Subcutaneous adipose tissue (tissue), 4 donors: ENCODE results near the gene ZNF470. TPM values are rescaled to one million over a fixed set of nuclear protein-coding genes. Genes with fewer than 3 reads are reported as not detected.

Source experiments
- CTCF ChIP-seq: fragments of 450-650 bp; IDR thresholded peaks from one replicate; pipeline ENCODE4 v1.5.1; 2016; ENCODE audit warnings: low read depth, mild to moderate bottlenecking, control low read depth, antibody characterized with exemption, moderate library complexity
- total RNA-seq, 4 donors: library from RNA; depleted of rRNA; stranded (reverse); fragments of >200 nt; gene quantifications; one replicate each; pipeline ENCODE4 v1.1.0, GENCODE V29; 2016

ZNF470 gene
- total RNA-seq, 4 donors from 2014 or later = 1.9 to 3.3 (median 2.8) TPM

- TF ChIP-seq CTCF = no peak
Measured at GRCh38 chr19:56625708-56626107, 58.4 kb downstream of the ZNF470 start.

DNA sequence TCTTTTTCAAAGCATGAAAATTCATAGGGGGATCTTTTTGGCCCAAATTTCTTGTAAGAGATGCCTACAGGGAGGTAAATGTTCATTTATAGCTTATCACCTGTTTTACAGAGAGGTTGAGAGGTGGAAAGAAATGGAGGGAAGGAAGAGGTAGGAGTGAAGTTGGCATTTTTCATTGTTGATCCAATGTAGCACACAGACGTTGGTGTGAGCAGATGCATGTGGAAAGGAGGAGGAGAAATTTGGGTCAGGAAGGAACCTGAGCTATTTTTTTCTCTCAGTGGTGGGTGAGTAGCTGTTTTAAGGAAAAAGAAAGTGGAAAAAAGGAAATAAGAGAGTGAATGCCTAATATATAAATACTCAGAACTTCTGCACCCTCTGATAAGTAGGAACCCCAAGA, 65.8 kb downstream of the ZNF470 start:
- TF ChIP-seq CTCF = no peak

GRCh38 chr19:56637976-56638555, 70.8 kb downstream of the ZNF470 start:
- no peak for TF ChIP-seq CTCF

Other genes starting within 250 kb of the ZNF470 start
- gene ZNF582, start 173.9 kb upstream of the ZNF470 start, total RNA-seq = 1 to 10 TPM; 2.4 to 3.8 (median 3.1) TPM
- 1 to 10 TPM; 4.9 to 10.0 (median 8.5) TPM for gene ZNF583, start 163.1 kb upstream of the ZNF470 start, total RNA-seq
- gene ZNF667, start 90.1 kb upstream of the ZNF470 start, total RNA-seq = 1 to 10 TPM; 2.9 to 7.9 (median 3.7) TPM
- 10 to 100 TPM in 1 of 4 donors, 1 to 10 TPM in 3; 3.7 to 10.4 (median 5.4) TPM for gene ZNF471, start 59.6 kb upstream of the ZNF470 start, total RNA-seq
- gene ZFP28, start 28.5 kb upstream of the ZNF470 start, total RNA-seq = 10 to 100 TPM in 1 of 4 donors, 1 to 10 TPM in 3; 8.1 to 10.6 (median 9.3) TPM
- gene ZNF71, start 27.8 kb downstream of the ZNF470 start, total RNA-seq = 1 to 10 TPM; 5.1 to 9.0 (median 7.9) TPM
- gene SMIM17, start 75.7 kb downstream of the ZNF470 start, total RNA-seq = not detected
- 1 to 10 TPM; 1.7 to 9.4 (median 3.0) TPM for gene ZNF835, start 104.3 kb downstream of the ZNF470 start, total RNA-seq